Suprapubic skin (tissue), 4 donors: Measurements from ENCODE around the gene TRPM1. TPM values are rescaled to one million over a fixed set of nuclear protein-coding genes. Genes with fewer than 3 reads are reported as not detected.

Experiments used
- DNase-seq, 2 donors: peaks; one replicate each; pipeline ENCODE4 v3.0.0-alpha.2; 2019; ENCODE audit warnings: low spot score in 2 of 2
- H3K27ac ChIP-seq: fragments of 200-600 bp; sonication (generic); one replicate; pipeline ENCODE4 v1.5.1; 2019
- H3K27me3 ChIP-seq: fragments of 200-600 bp; sonication (generic); one replicate; pipeline ENCODE4 v1.5.1; 2019
- H3K36me3 ChIP-seq: fragments of 200-600 bp; sonication (generic); one replicate; pipeline ENCODE4 v1.5.1; 2019
- H3K4me1 ChIP-seq: fragments of 200-600 bp; sonication (generic); one replicate; pipeline ENCODE4 v1.5.1; 2019
- H3K4me3 ChIP-seq: fragments of 200-600 bp; sonication (generic); one replicate; pipeline ENCODE4 v1.5.1; 2019; ENCODE audit warnings: mild to moderate bottlenecking
- H3K9me3 ChIP-seq: fragments of 200-600 bp; sonication (generic); one replicate; pipeline ENCODE4 v1.5.1; 2019
- CTCF ChIP-seq, 2 donors: fragments of 200-600 bp in 1 of 2; fragments of 450-650 bp in 1 of 2; sonication (generic) in 1 of 2; IDR thresholded peaks; one replicate each; pipeline ENCODE4 v1.5.1; 2016 to 2019; ENCODE audit warnings: antibody characterized with exemption in 2 of 2, mild to moderate bottlenecking in 1 of 2, moderate library complexity in 1 of 2
- EP300 ChIP-seq: sonication (generic); formaldehyde crosslinking; IDR thresholded peaks from one replicate; pipeline ENCODE4 v1.6.1; 2017; ENCODE audit warnings: antibody characterized with exemption
- POLR2A ChIP-seq, 2 donors: fragments of 450-650 bp; IDR thresholded peaks; one replicate each; pipeline ENCODE4 v1.6.1; 2017; ENCODE audit warnings: antibody characterized with exemption in 2 of 2, mild to moderate bottlenecking in 2 of 2, moderate library complexity in 2 of 2
- POLR2AphosphoS5 ChIP-seq, 3 donors: sonication (generic); formaldehyde crosslinking; IDR thresholded peaks; one replicate each; pipeline ENCODE4 v1.6.1; 2017; ENCODE audit warnings: antibody characterized with exemption in 3 of 3
- WGBS: methylation state at CpG from one replicate; pipeline ENCODE4 v1.1.5; 2018; 5-methylcytosine and 5-hydroxymethylcytosine counted together
- total RNA-seq, 4 donors: library from RNA; depleted of rRNA; stranded (reverse); fragments of >200 nt; gene quantifications; one replicate each; pipeline ENCODE4 v1.1.0, GENCODE V29; 2016

TRPM1 gene
- total RNA-seq, 4 donors from 2014 or later = 5.1 to 15.2 (median 10.2) TPM

- WGBS = 92% methylated on average over 6 of the region's 6 CpGs
- Histone ChIP-seq H3K4me3 (no peak overlapping the region), H3K27me3 (no peaks in the 10 kb centered on the region), H3K27ac (no peak overlapping the region), H3K9me3 (no peaks in the 10 kb centered on the region), H3K4me1 (peaks cover 12% of the 10 kb centered on the region), H3K36me3 (no peaks in the 10 kb centered on the region)
- no peak for TF ChIP-seq CTCF (IDR thresholded peaks at IDR 0.05)
- TF ChIP-seq POLR2A (IDR thresholded peaks at IDR 0.05) = no peak
- TF ChIP-seq EP300 = no peak
- no peak for TF ChIP-seq POLR2AphosphoS5 (IDR thresholded peaks at IDR 0.05)
- DNase-seq = no peak
Measured at GRCh38 chr15:31058236-31058962, 43.1 kb downstream of the TRPM1 start.

- TF ChIP-seq CTCF (IDR thresholded peaks at IDR 0.05) (no peak), POLR2AphosphoS5 (IDR thresholded peaks at IDR 0.05) (no peak), POLR2A (IDR thresholded peaks at IDR 0.05) (no peak), EP300 (no peak)
- WGBS = 81% methylated on average over 3 of the region's 3 CpGs
- Histone ChIP-seq H3K9me3 (no peaks in the 10 kb centered on the region), H3K27ac (no peak overlapping the region), H3K27me3 (no peaks in the 10 kb centered on the region), H3K4me1 (peaks cover 9% of the 10 kb centered on the region), H3K4me3 (no peak overlapping the region), H3K36me3 (no peaks in the 10 kb centered on the region)
- no peak for DNase-seq
Measured at GRCh38 chr15:31051496-31052080, 49.9 kb downstream of the TRPM1 start.

- H3K4me3 ChIP-seq = no peak overlapping the region
- no peak for DNase-seq
- H3K27me3 ChIP-seq = no peaks in the 10 kb centered on the region
- peaks cover 9% of the 10 kb centered on the region for H3K4me1 ChIP-seq
- H3K36me3 ChIP-seq = no peaks in the 10 kb centered on the region
- no peak overlapping the region for H3K27ac ChIP-seq
- TF ChIP-seq EP300 (no peak), POLR2A (IDR thresholded peaks at IDR 0.05) (no peak), CTCF (IDR thresholded peaks at IDR 0.05) (no peak), POLR2AphosphoS5 (IDR thresholded peaks at IDR 0.05) (no peak)
- no peaks in the 10 kb centered on the region for H3K9me3 ChIP-seq
- 95% methylated on average over 10 of the region's 10 CpGs for WGBS
Measured at GRCh38 chr15:31050953-31051352, 50.6 kb downstream of the TRPM1 start.

GRCh38 chr15:31049682-31050615 is 51.6 kb downstream of the TRPM1 start:
- Histone ChIP-seq H3K4me1 (peaks cover 9% of the 10 kb centered on the region), H3K27me3 (no peaks in the 10 kb centered on the region), H3K36me3 (no peaks in the 10 kb centered on the region), H3K4me3 (no peak overlapping the region), H3K27ac (no peak overlapping the region), H3K9me3 (no peaks in the 10 kb centered on the region)
- TF ChIP-seq CTCF (IDR thresholded peaks at IDR 0.05) = no peak
- TF ChIP-seq EP300 = no peak
- TF ChIP-seq POLR2A (IDR thresholded peaks at IDR 0.05) = no peak
- no peak for TF ChIP-seq POLR2AphosphoS5 (IDR thresholded peaks at IDR 0.05)
- WGBS = 46% methylated on average over 11 of the region's 12 CpGs
- no peak for DNase-seq

GRCh38 chr15:31049111-31049510 is 52.4 kb downstream of the TRPM1 start:
- Histone ChIP-seq H3K4me3 (no peak overlapping the region), H3K27ac (no peak overlapping the region), H3K4me1 (peaks cover 9% of the 10 kb centered on the region), H3K9me3 (no peaks in the 10 kb centered on the region), H3K36me3 (no peaks in the 10 kb centered on the region), H3K27me3 (no peaks in the 10 kb centered on the region)
- no peak for DNase-seq
- TF ChIP-seq POLR2AphosphoS5 (IDR thresholded peaks at IDR 0.05) = no peak
- no peak for TF ChIP-seq POLR2A (IDR thresholded peaks at IDR 0.05)
- TF ChIP-seq EP300 = no peak
- TF ChIP-seq CTCF (IDR thresholded peaks at IDR 0.05) = no peak
- 88% methylated on average over 10 of the region's 10 CpGs for WGBS
